GM23338 (cell line): ENCODE results near the gene PRPH. TPM values are rescaled to one million over a fixed set of nuclear protein-coding genes. Genes with fewer than 3 reads are reported as not detected.

Experiments
- ATAC-seq: fragments of 200-7000 bp; cut with Tn5 transposase; 3 replicates; pipeline ENCODE4 v1.9.1; 2020
- DNase-seq: peaks from one replicate; pipeline ENCODE4 v3.0.0-alpha.2; 2015; ENCODE audit warnings: low spot score
- H2AFZ ChIP-seq: fragments of 200-600 bp; sonication (generic); 2 replicates; pipeline ENCODE4 v1.8.0; 2016; ENCODE audit warnings: antibody characterized with exemption, mild to moderate bottlenecking, moderate library complexity
- H3F3A ChIP-seq: fragments of 200-600 bp; sonication (generic); replicated peaks from 2 replicates; pipeline ENCODE4 v1.8.0; 2017; ENCODE audit warnings: antibody characterized with exemption, mixed run types, low read depth
- H3K27ac ChIP-seq: fragments of 200-600 bp; sonication (generic); 2 replicates; pipeline ENCODE4 v1.6.1; 2016; ENCODE audit warnings: low read depth
- H3K27me3 ChIP-seq: fragments of 200-600 bp; sonication (generic); 2 replicates; pipeline ENCODE4 v1.8.0; 2016; ENCODE audit warnings: mild to moderate bottlenecking, mixed run types, moderate library complexity; ENCODE audit not compliant: insufficient read depth
- H3K36me3 ChIP-seq: fragments of 200-600 bp; sonication (generic); 2 replicates; pipeline ENCODE4 v1.8.0; 2016; ENCODE audit warnings: mild to moderate bottlenecking; ENCODE audit not compliant: insufficient read depth
- H3K4me1 ChIP-seq: fragments of 200-600 bp; sonication (generic); 2 replicates; pipeline ENCODE4 v1.8.0; 2016; ENCODE audit warnings: mild to moderate bottlenecking, moderate library complexity; ENCODE audit not compliant: insufficient read depth
- H3K4me2 ChIP-seq: fragments of 200-600 bp; sonication (generic); 2 replicates; pipeline ENCODE4 v1.7.1; 2017; ENCODE audit warnings: mixed run types
- H3K4me3 ChIP-seq: fragments of 200-600 bp; sonication (generic); 2 replicates; pipeline ENCODE4 v1.6.1; 2016; ENCODE audit warnings: mixed run types
- H3K79me2 ChIP-seq: fragments of 200-600 bp; sonication (generic); replicated peaks from 2 replicates; pipeline ENCODE4 v1.8.0; 2017; ENCODE audit warnings: mild to moderate bottlenecking; ENCODE audit not compliant: insufficient read depth
- H3K9me2 ChIP-seq: fragments of 200-600 bp; sonication (generic); 2 replicates; pipeline ENCODE4 v1.8.0; 2017; ENCODE audit not compliant: insufficient read depth
- H4K20me1 ChIP-seq: fragments of 200-600 bp; sonication (generic); replicated peaks from 2 replicates; pipeline ENCODE4 v1.8.0; 2017; ENCODE audit warnings: mild to moderate bottlenecking; ENCODE audit not compliant: insufficient read depth
- H3K27ac Mint-ChIP-seq: 2 replicates; pipeline ENCODE4 v1.8.0; 2020; ENCODE audit warnings: inconsistent platforms, mild to moderate bottlenecking, moderate library complexity, mixed read lengths
- H3K27me3 Mint-ChIP-seq: 3 replicates; pipeline ENCODE4 v1.8.0; 2022; ENCODE audit warnings: low read depth, mild to moderate bottlenecking, moderate library complexity, mixed read lengths, inconsistent platforms; ENCODE audit not compliant: insufficient read depth, poor library complexity
- H3K36me3 Mint-ChIP-seq: 3 replicates; pipeline ENCODE4 v1.8.0; 2021; ENCODE audit warnings: low read depth, mild to moderate bottlenecking, inconsistent platforms, moderate library complexity, mixed read lengths
- H3K4me1 Mint-ChIP-seq: 3 replicates; pipeline ENCODE4 v1.8.0; 2020; ENCODE audit warnings: mild to moderate bottlenecking, inconsistent platforms, mixed read lengths
- H3K4me3 Mint-ChIP-seq: 3 replicates; pipeline ENCODE4 v1.8.0; 2021; ENCODE audit warnings: moderate library complexity, mild to moderate bottlenecking, inconsistent platforms, mixed read lengths
- H3K9me3 Mint-ChIP-seq: 3 replicates; pipeline ENCODE4 v1.8.0; 2020; ENCODE audit warnings: moderate library complexity, mild to moderate bottlenecking, inconsistent platforms, mixed read lengths
- CTCF ChIP-seq, 2 experiments: fragments of 200-600 bp in 1 of 2; sonication (generic) in 1 of 2; conservative IDR thresholded peaks; 2 replicates each; pipeline versions ENCODE4 v1.5.1 to v1.6.1; 2016 to 2017; ENCODE audit warnings: antibody characterized with exemption in 2 of 2, low read depth in 2 of 2, mild to moderate bottlenecking in 2 of 2, moderate library complexity in 1 of 2
- ETS1 ChIP-seq: IDR thresholded peaks from 2 replicates; pipeline ENCODE4 v1.6.1; 2016; ENCODE audit warnings: antibody characterized with exemption
- NANOG ChIP-seq: IDR thresholded peaks from 2 replicates; pipeline ENCODE4 v1.6.1; 2016; ENCODE audit warnings: antibody characterized with exemption, borderline replicate concordance
- ZNF114 ChIP-seq: fragments of 250-450 bp; sonication (Bioruptor Pico); IDR thresholded peaks from 2 replicates; pipeline ENCODE4 v1.5.0; 2020; ENCODE audit warnings: mild to moderate bottlenecking, moderate library complexity
- ZNF462 ChIP-seq: fragments of 250-450 bp; sonication (Bioruptor Pico); IDR thresholded peaks from 2 replicates; pipeline ENCODE4 v1.5.0; 2020; ENCODE audit warnings: mild to moderate bottlenecking, moderate library complexity
- polyA plus RNA-seq: library from polyadenylated mRNA; unstranded; fragments of >200 nt; fragmentation: Nextera tagmentation; extraction: Ambion mirVana; gene quantifications from 2 replicates; pipeline ENCODE4 v1.2.1, GENCODE V29; 2016
- total RNA-seq: library from RNA; depleted of rRNA; stranded (reverse); fragments of >200 nt; shearing (Covaris generic); gene quantifications from 2 replicates; pipeline ENCODE4 v1.2.3, GENCODE V29; 2014

PRPH gene
- total and polyA plus RNA-seq, 2 experiments from 2014 or later = 0.24 to 0.36 TPM

- no peaks in the 10 kb centered on the region for H3K9me3 Mint-ChIP-seq
- Histone ChIP-seq H3K27ac (no peak overlapping the region), H3K4me1 (peaks cover 21% of the 10 kb centered on the region), H3K4me3 (no peak overlapping the region; the same call in 1 of the 2 replicates), H3K9me2 (no peaks in the 10 kb centered on the region), H3K27me3 (peaks cover 65% of the 10 kb centered on the region), H3K36me3 (no peaks in the 10 kb centered on the region), H3F3A (peaks cover 9% of the 10 kb centered on the region; the same call in 1 of the 2 replicates), H3K4me2 (no peak overlapping the region), H2AFZ (no peak overlapping the region), H3K79me2 (no peaks in the 10 kb centered on the region), H4K20me1 (no peaks in the 10 kb centered on the region)
- no peak overlapping the region for H3K27ac Mint-ChIP-seq
- no peak for TF ChIP-seq ZNF462
- TF ChIP-seq CTCF (conservative IDR thresholded peaks at IDR 0.05; ENCODE audit: low read depth in 2 of 2) = peak in 1 of 2 experiments; percentile 15; a peak in 1 of 4 replicates
- H3K27me3 Mint-ChIP-seq = peaks cover 62% of the 10 kb centered on the region
- no peak for DNase-seq
- H3K4me1 Mint-ChIP-seq = peaks cover 19% of the 10 kb centered on the region; the same call in 2 of the 3 replicates
- no peak for ATAC-seq
- H3K36me3 Mint-ChIP-seq = no peaks in the 10 kb centered on the region; the same call in 2 of the 3 replicates
- peak overlapping the region; percentile 63; the same call in 1 of the 3 replicates for H3K4me3 Mint-ChIP-seq
These were observed 3.2 kb downstream of the PRPH start for GRCh38 chr12:49298160-49298559.

- ATAC-seq (no peak), DNase-seq (no peak)
- Histone ChIP-seq H3K4me1 (no peaks in the 10 kb centered on the region), H3K9me2 (no peaks in the 10 kb centered on the region), H2AFZ (no peak overlapping the region), H3K36me3 (no peaks in the 10 kb centered on the region), H3F3A (no peaks in the 10 kb centered on the region), H3K27me3 (peaks cover 41% of the 10 kb centered on the region), H4K20me1 (no peaks in the 10 kb centered on the region), H3K4me2 (no peak overlapping the region), H3K4me3 (no peak overlapping the region), H3K79me2 (no peaks in the 10 kb centered on the region), H3K27ac (no peak overlapping the region)
- H3K4me1 Mint-ChIP-seq = 0 out of 3 replicates have a peak, but pooled peaks cover 5% of the 10 kb centered on the region
- TF ChIP-seq ETS1 (no peak), NANOG (no peak), ZNF114 (no peak)
- no peaks in the 10 kb centered on the region for H3K9me3 Mint-ChIP-seq
- H3K27ac Mint-ChIP-seq = no peak overlapping the region
- H3K36me3 Mint-ChIP-seq = no peaks in the 10 kb centered on the region; the same call in 2 of the 3 replicates
- no peak overlapping the region for H3K4me3 Mint-ChIP-seq
- H3K27me3 Mint-ChIP-seq = peaks cover 36% of the 10 kb centered on the region
These were observed 6.8 kb downstream of the PRPH start for GRCh38 chr12:49301760-49302159.
